GM19193 (cell line): ENCODE results near the gene TMX1.

Experiments used
- POLR2A ChIP-seq: IDR thresholded peaks from 4 replicates; pipeline ENCODE4 v1.6.1; 2011; ENCODE audit not compliant: insufficient read depth, insufficient read length; ENCODE audit errors: extremely low read depth

Gene TMX1

GRCh38 chr14:51225751-51226150, 14.3 kb upstream of the TMX1 start:
- no peak for TF ChIP-seq POLR2A

- TF ChIP-seq POLR2A = no peak
Observed at GRCh38 chr14:51228391-51228790, 11.7 kb upstream of the TMX1 start.

- TF ChIP-seq POLR2A = no peak
Observed at GRCh38 chr14:51228890-51229289, 11.2 kb upstream of the TMX1 start.

- no peak for TF ChIP-seq POLR2A
Observed at GRCh38 chr14:51236314-51236713, 3.7 kb upstream of the TMX1 start.

- TF ChIP-seq POLR2A = no peak
Observed at GRCh38 chr14:51240804-51241380, 845 bp downstream of the TMX1 start.

GRCh38 chr14:51242545-51243490, 2.8 kb downstream of the TMX1 start:
- no peak for TF ChIP-seq POLR2A

GRCh38 chr14:51244591-51244990, 4.5 kb downstream of the TMX1 start:
- no peak for TF ChIP-seq POLR2A

GRCh38 chr14:51246032-51246431, 6.0 kb downstream of the TMX1 start:
- TF ChIP-seq POLR2A = no peak

- TF ChIP-seq POLR2A = no peak
Observed at GRCh38 chr14:51248016-51248987, 8.3 kb downstream of the TMX1 start.

- no peak for TF ChIP-seq POLR2A
Observed at GRCh38 chr14:51251486-51251885, 11.4 kb downstream of the TMX1 start.

GRCh38 chr14:51253880-51254279, 13.8 kb downstream of the TMX1 start:
- no peak for TF ChIP-seq POLR2A

- TF ChIP-seq POLR2A = no peak
Observed at GRCh38 chr14:51258280-51258679, 18.2 kb downstream of the TMX1 start.

GRCh38 chr14:51258788-51259187, 18.7 kb downstream of the TMX1 start:
- TF ChIP-seq POLR2A = no peak

- TF ChIP-seq POLR2A = no peak
Observed at GRCh38 chr14:51260225-51260624, 20.2 kb downstream of the TMX1 start.

- TF ChIP-seq POLR2A = no peak
Observed at GRCh38 chr14:51261151-51261550, 21.1 kb downstream of the TMX1 start.
